ENCODE results near the gene ING2. TPM values are rescaled to one million over a fixed set of nuclear protein-coding genes. Genes with fewer than 3 reads are reported as not detected.

Gene ING2
- total and polyA plus RNA-seq, 2 of the 8 experiments (the other 6 are each of a cell fraction or from before 2014, with no cell fraction given): 5.1 to 16.1 TPM

DNA sequence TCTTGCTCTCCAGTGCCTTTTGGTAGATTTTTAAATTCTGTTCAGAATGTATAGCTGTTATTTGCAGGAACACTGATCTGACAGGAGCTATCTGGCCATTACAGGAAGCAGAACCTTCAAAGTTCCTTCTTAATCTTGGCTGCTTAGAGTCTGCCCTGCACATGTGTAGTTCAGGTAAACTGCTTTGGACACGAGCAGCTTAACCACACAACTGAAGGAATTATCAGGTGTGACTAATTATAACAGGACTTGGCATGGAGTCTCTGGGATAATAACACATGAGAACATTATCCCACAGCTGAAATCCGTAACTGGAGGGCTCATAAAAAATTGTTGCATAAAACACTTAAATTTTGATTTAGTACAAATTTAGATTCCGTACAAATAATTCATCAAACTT, 11.6 kb upstream of the ING2 start (continued):
- TF ChIP-seq KDM1A (IDR thresholded peaks at IDR 0.05; ENCODE audit: borderline replicate concordance, low read length) (no peak), CHD1 (IDR thresholded peaks at IDR 0.05; ENCODE audit: low read depth, low read length) (no peak)

Measured in H1 (cell line).